H1 (cell line): ENCODE data around the gene NRXN3. TPM values are rescaled to one million over a fixed set of nuclear protein-coding genes. Genes with fewer than 3 reads are reported as not detected.

Source experiments
- CTCF ChIA-PET: fragments of 300-600 bp; sonication (Branson Sonifier 250); formaldehyde crosslinking; loops from one replicate; lab custom pipeline; 2021; ENCODE audit not compliant: partially characterized antibody; lab: Charles Lee
- POLR2A ChIA-PET: fragments of 300-600 bp; sonication (Branson Sonifier 250); formaldehyde crosslinking; loops from one replicate; lab custom pipeline; 2021; ENCODE audit warnings: inconsistent platforms; ENCODE audit not compliant: partially characterized antibody; lab: Charles Lee
- DNase-seq, 2 experiments: peaks; one replicate each; pipeline versions ENCODE4 v3.0.0 to v3.0.0-alpha.2; 2010 to 2022; ENCODE audit warnings: low spot score in 2 of 2, low read depth in 1 of 2, mixed read lengths in 1 of 2
- FAIRE-seq: peaks from 2 replicates; lab custom pipeline; 2011; peaks lifted over from hg19 to GRCh38; lab: Jason Lieb, UNC
- H2AFZ ChIP-seq: 2 replicates; pipeline ENCODE4 v1.8.1; 2012; ENCODE audit warnings: low read length, inconsistent platforms
- H2AK5ac ChIP-seq: 2 replicates; pipeline ENCODE4 v1.6.1; 2013; ENCODE audit warnings: low read depth, low read length
- H2BK120ac ChIP-seq: replicated peaks from 2 replicates; pipeline ENCODE3; 2013; ENCODE audit warnings: low read depth, low read length, inconsistent platforms
- H2BK12ac ChIP-seq: 2 replicates; pipeline ENCODE4 v1.6.1; 2013; ENCODE audit warnings: low read depth, low read length
- H2BK15ac ChIP-seq: 2 replicates; pipeline ENCODE4 v1.6.1; 2013; ENCODE audit warnings: low read length
- H2BK20ac ChIP-seq: 2 replicates; pipeline ENCODE4 v1.6.1; 2013; ENCODE audit warnings: low read length
- H2BK5ac ChIP-seq: 2 replicates; pipeline ENCODE4 v1.6.1; 2013; ENCODE audit warnings: low read depth, low read length
- H3K14ac ChIP-seq: 2 replicates; pipeline ENCODE4 v1.6.1; 2013; ENCODE audit warnings: inconsistent platforms; ENCODE audit not compliant: insufficient read length
- H3K18ac ChIP-seq: 2 replicates; pipeline ENCODE4 v1.6.1; 2013; ENCODE audit warnings: low read length; ENCODE audit errors: extremely low read depth
- H3K23ac ChIP-seq: 2 replicates; pipeline ENCODE4 v1.6.1; 2013; ENCODE audit warnings: inconsistent platforms; ENCODE audit not compliant: insufficient read length
- H3K23me2 ChIP-seq: 2 replicates; pipeline ENCODE4 v1.6.1; 2013; ENCODE audit warnings: low read depth, low read length
- H3K27ac ChIP-seq: 2 replicates; pipeline ENCODE4 v1.6.1; 2011; ENCODE audit warnings: low read depth, low read length, inconsistent platforms
- H3K27me3 ChIP-seq, 4 experiments: replicated peaks in 1 of 4; 1 replicate in 1 of 4; 2 replicates in 3 of 4; pipeline versions ENCODE4 v1.6.1 to v1.8.1; 2011 to 2013; ENCODE audit warnings: low read length in 3 of 4, mild to moderate bottlenecking in 3 of 4, inconsistent platforms in 2 of 4, mixed read lengths in 2 of 4, moderate library complexity in 1 of 4; ENCODE audit not compliant: control insufficient read depth in 3 of 4, insufficient read depth in 3 of 4; ENCODE audit errors: extremely low read depth in 1 of 4
- H3K36me3 ChIP-seq, 4 experiments: 2 replicates each; pipeline versions ENCODE4 v1.6.1 to v1.8.1; 2011 to 2013; ENCODE audit warnings: mild to moderate bottlenecking in 4 of 4, low read length in 3 of 4, moderate library complexity in 2 of 4, control low read depth in 1 of 4, inconsistent platforms in 1 of 4; ENCODE audit not compliant: insufficient read depth in 4 of 4, control insufficient read depth in 2 of 4
- H3K4ac ChIP-seq: replicated peaks from 2 replicates; pipeline ENCODE3; 2013; ENCODE audit warnings: low read length, low read depth, mixed read lengths, inconsistent platforms; ENCODE audit not compliant: insufficient read length
- H3K4me1 ChIP-seq, 4 experiments: replicated peaks in 1 of 4; 1 replicate in 1 of 4; 2 replicates in 3 of 4; pipeline versions ENCODE4 v1.6.1 to v1.8.1; 2011 to 2013; ENCODE audit warnings: low read length in 3 of 4, inconsistent platforms in 2 of 4, mixed read lengths in 1 of 4; ENCODE audit not compliant: insufficient read depth in 4 of 4, control insufficient read depth in 3 of 4
- H3K4me2 ChIP-seq, 2 experiments: 2 replicates each; pipeline versions ENCODE4 v1.6.1 to v1.8.1; 2011 to 2013; ENCODE audit warnings: low read depth in 2 of 2, low read length in 2 of 2, control low read depth in 1 of 2, inconsistent platforms in 1 of 2, mild to moderate bottlenecking in 1 of 2; ENCODE audit not compliant: insufficient read depth in 1 of 2
- H3K4me3 ChIP-seq, 4 experiments: fragments of 200-600, 300-600 bp in 1 of 4; sonication (generic), shearing (Covaris generic), sonication (Bioruptor Twin) in 1 of 4; 2 replicates each; pipeline versions ENCODE4 v1.5.1 to v1.8.1; 2011 to 2016; ENCODE audit warnings: low read length in 4 of 4, low read depth in 3 of 4, control low read depth in 2 of 4, inconsistent platforms in 2 of 4, mild to moderate bottlenecking in 2 of 4, mixed read lengths in 1 of 4, moderate library complexity in 1 of 4; ENCODE audit not compliant: insufficient read depth in 2 of 4; ENCODE audit errors: extremely low read depth in 1 of 4
- H3K56ac ChIP-seq: replicated peaks from 2 replicates; pipeline ENCODE3; 2013; ENCODE audit warnings: low read depth, mild to moderate bottlenecking, mixed read lengths, low read length, inconsistent platforms; ENCODE audit not compliant: insufficient read length
- H3K79me1 ChIP-seq: 2 replicates; pipeline ENCODE4 v1.6.1; 2013; ENCODE audit warnings: low read depth, low read length, control low read depth
- H3K79me2 ChIP-seq, 2 experiments: 2 replicates each; pipeline versions ENCODE4 v1.6.1 to v1.8.1; 2012 to 2013; ENCODE audit warnings: low read length in 2 of 2, mild to moderate bottlenecking in 2 of 2, inconsistent platforms in 1 of 2; ENCODE audit not compliant: insufficient read depth in 2 of 2, control insufficient read depth in 1 of 2
- H3K9ac ChIP-seq, 4 experiments: replicated peaks in 1 of 4; 1 replicate in 1 of 4; 2 replicates in 3 of 4; pipeline versions ENCODE4 v1.6.1 to v1.8.1; 2011 to 2013; ENCODE audit warnings: low read depth in 3 of 4, low read length in 3 of 4, control low read depth in 2 of 4, mild to moderate bottlenecking in 2 of 4, moderate library complexity in 2 of 4, inconsistent platforms in 1 of 4; ENCODE audit errors: extremely low read depth in 1 of 4
- H3K9me3 ChIP-seq, 2 experiments: 2 replicates each; pipeline versions ENCODE4 v1.6.1 to v1.8.1; 2012 to 2013; ENCODE audit warnings: mild to moderate bottlenecking in 2 of 2, moderate library complexity in 2 of 2, control low read depth in 1 of 2, inconsistent platforms in 1 of 2, low read depth in 1 of 2, low read length in 1 of 2, mixed read lengths in 1 of 2; ENCODE audit not compliant: insufficient read depth in 2 of 2
- H4K20me1 ChIP-seq, 2 experiments: replicated peaks in 1 of 2; 2 replicates each; pipeline versions ENCODE3 to v1.8.1; 2011 to 2013; ENCODE audit warnings: inconsistent platforms in 2 of 2, low read length in 2 of 2, mild to moderate bottlenecking in 1 of 2; ENCODE audit not compliant: insufficient read depth in 2 of 2, control insufficient read depth in 1 of 2
- H4K5ac ChIP-seq: 2 replicates; pipeline ENCODE4 v1.6.1; 2013; ENCODE audit warnings: low read length, low read depth, mixed read lengths, inconsistent platforms; ENCODE audit not compliant: insufficient read length
- H4K8ac ChIP-seq: 2 replicates; pipeline ENCODE4 v1.8.0; 2013; ENCODE audit warnings: mild to moderate bottlenecking, moderate library complexity, low read length, inconsistent platforms; ENCODE audit not compliant: insufficient read depth; ENCODE audit errors: extremely low read depth
- H4K91ac ChIP-seq: replicated peaks from 2 replicates; pipeline ENCODE3; 2013; ENCODE audit warnings: low read length, mixed read lengths, inconsistent platforms; ENCODE audit not compliant: insufficient read length
- BACH1 ChIP-seq: IDR thresholded peaks from 2 replicates; pipeline ENCODE4 v1.6.1; 2012; ENCODE audit warnings: low read length, improper control_type of control experiment
- CREB1 ChIP-seq: IDR thresholded peaks from 2 replicates; pipeline ENCODE4 v1.6.1; 2012; ENCODE audit warnings: inconsistent platforms
- KDM1A ChIP-seq: fragments of 200-600, 300-600 bp; sonication (generic); IDR thresholded peaks from 2 replicates; pipeline ENCODE4 v1.7.1; 2016; ENCODE audit warnings: mild to moderate bottlenecking, low read length, borderline replicate concordance
- WGBS, 2 experiments: shearing (Covaris generic) in 1 of 2; methylation state at CpG; one replicate each; pipeline versions ENCODE4 v1.1.6 to v1.1.7; 2013 to 2015; ENCODE audit warnings: low lambda C conversion rate in 2 of 2, mixed read lengths in 2 of 2, inconsistent platforms in 1 of 2, low coverage in 1 of 2, missing lambda C conversion rate in 1 of 2; ENCODE audit not compliant: insufficient replicate concordance in 2 of 2, insufficient coverage in 1 of 2, insufficient read length in 1 of 2; ENCODE audit errors: extremely low coverage in 1 of 2, missing lambda C conversion rate in 1 of 2; 5-methylcytosine and 5-hydroxymethylcytosine counted together
- polyA plus RNA-seq, 7 experiments: library from polyadenylated mRNA; depleted of rRNA in 3 of 7; stranded (reverse) in 5 of 7; unstranded in 2 of 7; fragments of >200 nt in 5 of 7; fragments of 200-250 nt in 2 of 7; gene quantifications; 1 replicate in 5 of 7; 2 replicates in 1 of 7; 4 replicates in 1 of 7; pipeline versions ENCODE4 v1.2.1 to v1.2.3, GENCODE V29; 2011 to 2013; ENCODE audit warnings: missing spikeins in 2 of 7, mixed read lengths in 2 of 7
- total RNA-seq: library from RNA; stranded (reverse); fragmentation: NEBNext Ultra II Directional; extraction: Animal tissue kit (Norgen Biotek cat#: 25700); gene quantifications from 2 replicates; pipeline ENCODE4 v1.2.1, GENCODE V29; 2021

Gene NRXN3
- total and polyA plus RNA-seq, 2 of the 8 experiments (the other 6 are each of a cell fraction or from before 2014, with no cell fraction given), result 2.6 to 4.1 TPM

DNA sequence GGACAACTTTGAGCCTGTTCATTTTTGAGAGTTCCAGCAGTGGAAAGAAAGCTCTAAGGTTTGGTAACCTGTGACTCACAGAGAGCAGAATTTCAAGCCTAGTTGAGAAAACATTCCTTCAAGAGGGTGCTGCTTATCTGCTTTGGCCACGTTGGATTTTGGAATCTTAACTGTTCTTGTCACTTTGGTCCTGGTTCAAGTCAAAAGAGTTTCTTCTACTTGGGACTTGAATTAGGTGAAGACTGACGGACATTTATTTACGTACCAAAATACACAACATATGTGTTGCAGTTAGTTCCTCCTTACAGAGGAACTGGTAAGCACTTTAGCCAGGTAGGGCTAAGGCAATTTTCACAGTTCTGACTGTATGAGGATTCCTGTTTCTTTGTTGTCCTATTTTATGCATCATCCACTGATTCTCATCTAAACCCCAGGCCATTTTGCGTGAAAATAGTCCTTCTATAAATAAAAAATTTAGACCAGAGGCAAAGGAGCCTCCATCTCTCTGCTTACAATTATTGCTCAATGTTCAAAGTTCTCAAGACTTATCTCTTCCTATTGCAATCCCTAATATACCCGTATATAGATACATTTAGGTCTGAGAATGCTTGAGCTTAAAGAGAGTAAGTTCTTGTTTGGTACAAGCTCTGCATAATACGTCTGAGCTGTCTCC is 1460.3 kb downstream of the NRXN3 start:
- WGBS, 2 experiments, result 90% methylated on average over 6 of the region's 6 CpGs; no CpG with 5 or more reads in 1 of the 2 experiments

More for the DNA sequence above, 1460.3 kb downstream of the NRXN3 start:
- Histone ChIP-seq H3K56ac (no peak overlapping the region), H4K91ac (no peak overlapping the region), H4K20me1 (no peaks in the 10 kb centered on the region), H3K79me2 (no peaks in the 10 kb centered on the region), H3K4me1 (no peaks in the 10 kb centered on the region), H3K9me3 (peaks cover 0 to 5% of the 10 kb centered on the region in 2 experiments; a peak in 1 of 4 replicates), H2BK15ac (no peak overlapping the region), H2BK12ac (no peak overlapping the region), H2BK5ac (no peak overlapping the region), H4K8ac (no peak overlapping the region), H3K23me2 (no peaks in the 10 kb centered on the region; the same call in 1 of the 2 replicates), H3K4me3 (no peak overlapping the region), H2BK20ac (no peak overlapping the region), H3K36me3 (no peaks in the 10 kb centered on the region), H3K23ac (no peak overlapping the region), H3K79me1 (no peaks in the 10 kb centered on the region), H3K18ac (no peak overlapping the region), H3K27me3 (no peaks in the 10 kb centered on the region), H3K27ac (no peak overlapping the region), H3K9ac (no peak overlapping the region), H3K4me2 (no peak overlapping the region), H3K4ac (no peak overlapping the region), H2BK120ac (no peak overlapping the region), H3K14ac (no peak overlapping the region), H2AK5ac (no peak overlapping the region), H4K5ac (no peak overlapping the region), H2AFZ (no peak overlapping the region)
- TF ChIP-seq CREB1 (no peak), BACH1 (no peak), KDM1A (no peak)
- DNase-seq (no peak), FAIRE-seq (no peak)
- POLR2A ChIA-PET, result no interaction called here
- CTCF ChIA-PET, result interaction anchor here (0.6 to 1.7 kb wide), 9 partner anchors 8 to 863 kb away, joined by 3 to 7 read pairs (median 3); no protein-coding TSS in a partner anchor
